H1 (cell line): ENCODE results near the gene FERMT2. TPM values are rescaled to one million over a fixed set of nuclear protein-coding genes. Genes with fewer than 3 reads are reported as not detected.

ENCODE experiments used
- GABPA ChIP-seq: IDR thresholded peaks from 2 replicates; pipeline ENCODE4 v1.6.1; 2011; ENCODE audit warnings: mild to moderate bottlenecking, low read length, moderate library complexity, borderline replicate concordance; ENCODE audit not compliant: insufficient read depth
- GTF2F1 ChIP-seq: IDR thresholded peaks from 2 replicates; pipeline ENCODE4 v1.6.1; 2012; ENCODE audit warnings: low read depth, low read length, improper control_type of control experiment, borderline replicate concordance
- KDM1A ChIP-seq: fragments of 200-600, 300-600 bp; sonication (generic); IDR thresholded peaks from 2 replicates; pipeline ENCODE4 v1.7.1; 2016; ENCODE audit warnings: mild to moderate bottlenecking, low read length, borderline replicate concordance
- polyA plus RNA-seq, 7 experiments: library from polyadenylated mRNA; depleted of rRNA in 3 of 7; stranded (reverse) in 5 of 7; unstranded in 2 of 7; fragments of >200 nt in 5 of 7; fragments of 200-250 nt in 2 of 7; gene quantifications; 1 replicate in 5 of 7; 2 replicates in 1 of 7; 4 replicates in 1 of 7; pipeline versions ENCODE4 v1.2.1 to v1.2.3, GENCODE V29; 2011 to 2013; ENCODE audit warnings: missing spikeins in 2 of 7, mixed read lengths in 2 of 7
- total RNA-seq: library from RNA; stranded (reverse); fragmentation: NEBNext Ultra II Directional; extraction: Animal tissue kit (Norgen Biotek cat#: 25700); gene quantifications from 2 replicates; pipeline ENCODE4 v1.2.1, GENCODE V29; 2021
- TF ChIP-seq, protein P1 (sequence below): fragments of 300-600 bp; sonication (generic); IDR thresholded peaks from 2 replicates; pipeline ENCODE4 v1.7.1; 2012; ENCODE audit warnings: low read length, moderate library complexity, mild to moderate bottlenecking, inconsistent platforms; ENCODE audit not compliant: insufficient replicate concordance
- TF ChIP-seq, protein P2 (sequence below): IDR thresholded peaks from 2 replicates; pipeline ENCODE4 v1.6.1; 2012; ENCODE audit warnings: low read length, inconsistent platforms

FERMT2 gene
- total and polyA plus RNA-seq, 2 of the 8 experiments (the other 6 are each of a cell fraction or from before 2014, with no cell fraction given) = 53.3 to 142 TPM

DNA sequence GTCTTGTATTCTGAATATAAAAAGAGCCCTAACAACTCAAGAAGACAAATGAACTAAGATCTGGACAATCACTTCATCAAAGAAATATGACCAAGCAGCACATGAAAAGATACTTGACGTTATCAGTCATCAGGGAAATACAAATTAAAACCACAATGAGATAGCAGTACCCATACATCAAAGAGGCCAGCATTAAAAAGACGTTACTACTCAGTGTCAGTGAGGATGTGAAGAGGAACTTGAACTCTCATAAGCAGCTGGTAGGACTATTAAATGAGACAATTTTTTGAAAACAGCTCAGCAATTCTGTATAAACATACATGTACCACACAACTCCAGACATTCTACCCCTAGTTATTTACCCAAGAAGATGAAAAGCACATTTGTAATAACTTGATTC lies 55.9 kb downstream of the FERMT2 start (continued):
- TF ChIP-seq, protein P1, sequence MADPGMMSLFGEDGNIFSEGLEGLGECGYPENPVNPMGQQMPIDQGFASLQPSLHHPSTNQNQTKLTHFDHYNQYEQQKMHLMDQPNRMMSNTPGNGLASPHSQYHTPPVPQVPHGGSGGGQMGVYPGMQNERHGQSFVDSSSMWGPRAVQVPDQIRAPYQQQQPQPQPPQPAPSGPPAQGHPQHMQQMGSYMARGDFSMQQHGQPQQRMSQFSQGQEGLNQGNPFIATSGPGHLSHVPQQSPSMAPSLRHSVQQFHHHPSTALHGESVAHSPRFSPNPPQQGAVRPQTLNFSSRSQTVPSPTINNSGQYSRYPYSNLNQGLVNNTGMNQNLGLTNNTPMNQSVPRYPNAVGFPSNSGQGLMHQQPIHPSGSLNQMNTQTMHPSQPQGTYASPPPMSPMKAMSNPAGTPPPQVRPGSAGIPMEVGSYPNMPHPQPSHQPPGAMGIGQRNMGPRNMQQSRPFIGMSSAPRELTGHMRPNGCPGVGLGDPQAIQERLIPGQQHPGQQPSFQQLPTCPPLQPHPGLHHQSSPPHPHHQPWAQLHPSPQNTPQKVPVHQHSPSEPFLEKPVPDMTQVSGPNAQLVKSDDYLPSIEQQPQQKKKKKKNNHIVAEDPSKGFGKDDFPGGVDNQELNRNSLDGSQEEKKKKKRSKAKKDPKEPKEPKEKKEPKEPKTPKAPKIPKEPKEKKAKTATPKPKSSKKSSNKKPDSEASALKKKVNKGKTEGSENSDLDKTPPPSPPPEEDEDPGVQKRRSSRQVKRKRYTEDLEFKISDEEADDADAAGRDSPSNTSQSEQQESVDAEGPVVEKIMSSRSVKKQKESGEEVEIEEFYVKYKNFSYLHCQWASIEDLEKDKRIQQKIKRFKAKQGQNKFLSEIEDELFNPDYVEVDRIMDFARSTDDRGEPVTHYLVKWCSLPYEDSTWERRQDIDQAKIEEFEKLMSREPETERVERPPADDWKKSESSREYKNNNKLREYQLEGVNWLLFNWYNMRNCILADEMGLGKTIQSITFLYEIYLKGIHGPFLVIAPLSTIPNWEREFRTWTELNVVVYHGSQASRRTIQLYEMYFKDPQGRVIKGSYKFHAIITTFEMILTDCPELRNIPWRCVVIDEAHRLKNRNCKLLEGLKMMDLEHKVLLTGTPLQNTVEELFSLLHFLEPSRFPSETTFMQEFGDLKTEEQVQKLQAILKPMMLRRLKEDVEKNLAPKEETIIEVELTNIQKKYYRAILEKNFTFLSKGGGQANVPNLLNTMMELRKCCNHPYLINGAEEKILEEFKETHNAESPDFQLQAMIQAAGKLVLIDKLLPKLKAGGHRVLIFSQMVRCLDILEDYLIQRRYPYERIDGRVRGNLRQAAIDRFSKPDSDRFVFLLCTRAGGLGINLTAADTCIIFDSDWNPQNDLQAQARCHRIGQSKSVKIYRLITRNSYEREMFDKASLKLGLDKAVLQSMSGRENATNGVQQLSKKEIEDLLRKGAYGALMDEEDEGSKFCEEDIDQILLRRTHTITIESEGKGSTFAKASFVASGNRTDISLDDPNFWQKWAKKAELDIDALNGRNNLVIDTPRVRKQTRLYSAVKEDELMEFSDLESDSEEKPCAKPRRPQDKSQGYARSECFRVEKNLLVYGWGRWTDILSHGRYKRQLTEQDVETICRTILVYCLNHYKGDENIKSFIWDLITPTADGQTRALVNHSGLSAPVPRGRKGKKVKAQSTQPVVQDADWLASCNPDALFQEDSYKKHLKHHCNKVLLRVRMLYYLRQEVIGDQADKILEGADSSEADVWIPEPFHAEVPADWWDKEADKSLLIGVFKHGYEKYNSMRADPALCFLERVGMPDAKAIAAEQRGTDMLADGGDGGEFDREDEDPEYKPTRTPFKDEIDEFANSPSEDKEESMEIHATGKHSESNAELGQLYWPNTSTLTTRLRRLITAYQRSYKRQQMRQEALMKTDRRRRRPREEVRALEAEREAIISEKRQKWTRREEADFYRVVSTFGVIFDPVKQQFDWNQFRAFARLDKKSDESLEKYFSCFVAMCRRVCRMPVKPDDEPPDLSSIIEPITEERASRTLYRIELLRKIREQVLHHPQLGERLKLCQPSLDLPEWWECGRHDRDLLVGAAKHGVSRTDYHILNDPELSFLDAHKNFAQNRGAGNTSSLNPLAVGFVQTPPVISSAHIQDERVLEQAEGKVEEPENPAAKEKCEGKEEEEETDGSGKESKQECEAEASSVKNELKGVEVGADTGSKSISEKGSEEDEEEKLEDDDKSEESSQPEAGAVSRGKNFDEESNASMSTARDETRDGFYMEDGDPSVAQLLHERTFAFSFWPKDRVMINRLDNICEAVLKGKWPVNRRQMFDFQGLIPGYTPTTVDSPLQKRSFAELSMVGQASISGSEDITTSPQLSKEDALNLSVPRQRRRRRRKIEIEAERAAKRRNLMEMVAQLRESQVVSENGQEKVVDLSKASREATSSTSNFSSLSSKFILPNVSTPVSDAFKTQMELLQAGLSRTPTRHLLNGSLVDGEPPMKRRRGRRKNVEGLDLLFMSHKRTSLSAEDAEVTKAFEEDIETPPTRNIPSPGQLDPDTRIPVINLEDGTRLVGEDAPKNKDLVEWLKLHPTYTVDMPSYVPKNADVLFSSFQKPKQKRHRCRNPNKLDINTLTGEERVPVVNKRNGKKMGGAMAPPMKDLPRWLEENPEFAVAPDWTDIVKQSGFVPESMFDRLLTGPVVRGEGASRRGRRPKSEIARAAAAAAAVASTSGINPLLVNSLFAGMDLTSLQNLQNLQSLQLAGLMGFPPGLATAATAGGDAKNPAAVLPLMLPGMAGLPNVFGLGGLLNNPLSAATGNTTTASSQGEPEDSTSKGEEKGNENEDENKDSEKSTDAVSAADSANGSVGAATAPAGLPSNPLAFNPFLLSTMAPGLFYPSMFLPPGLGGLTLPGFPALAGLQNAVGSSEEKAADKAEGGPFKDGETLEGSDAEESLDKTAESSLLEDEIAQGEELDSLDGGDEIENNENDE = no peak
- no peak for TF ChIP-seq KDM1A
- TF ChIP-seq GABPA = no peak
- TF ChIP-seq, protein P2, sequence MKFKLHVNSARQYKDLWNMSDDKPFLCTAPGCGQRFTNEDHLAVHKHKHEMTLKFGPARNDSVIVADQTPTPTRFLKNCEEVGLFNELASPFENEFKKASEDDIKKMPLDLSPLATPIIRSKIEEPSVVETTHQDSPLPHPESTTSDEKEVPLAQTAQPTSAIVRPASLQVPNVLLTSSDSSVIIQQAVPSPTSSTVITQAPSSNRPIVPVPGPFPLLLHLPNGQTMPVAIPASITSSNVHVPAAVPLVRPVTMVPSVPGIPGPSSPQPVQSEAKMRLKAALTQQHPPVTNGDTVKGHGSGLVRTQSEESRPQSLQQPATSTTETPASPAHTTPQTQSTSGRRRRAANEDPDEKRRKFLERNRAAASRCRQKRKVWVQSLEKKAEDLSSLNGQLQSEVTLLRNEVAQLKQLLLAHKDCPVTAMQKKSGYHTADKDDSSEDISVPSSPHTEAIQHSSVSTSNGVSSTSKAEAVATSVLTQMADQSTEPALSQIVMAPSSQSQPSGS = no peak
- TF ChIP-seq GTF2F1 = no peak
